Muscle layer of duodenum (tissue), 2 donors: ENCODE measurements around the gene CHKB.

Experiments used
- H3K27ac ChIP-seq: one replicate; pipeline ENCODE4 v1.7.0; 2013; ENCODE audit warnings: mild to moderate bottlenecking, low read length
- H3K27me3 ChIP-seq: one replicate; pipeline ENCODE4 v1.7.0; 2013; ENCODE audit warnings: low read depth, mild to moderate bottlenecking, control low read depth, low read length
- H3K36me3 ChIP-seq, 2 donors: one replicate each; pipeline ENCODE4 v1.7.0; 2013; ENCODE audit warnings: low read length in 2 of 2, control low read depth in 1 of 2, mild to moderate bottlenecking in 1 of 2; ENCODE audit not compliant: insufficient read depth in 2 of 2, control insufficient read depth in 1 of 2
- H3K4me1 ChIP-seq, 2 donors: one replicate each; pipeline ENCODE4 v1.7.0; 2013; ENCODE audit warnings: low read length in 2 of 2, mild to moderate bottlenecking in 2 of 2, control low read depth in 1 of 2, moderate library complexity in 1 of 2; ENCODE audit not compliant: insufficient read depth in 2 of 2, control insufficient read depth in 1 of 2
- H3K4me3 ChIP-seq, 2 donors: one replicate each; pipeline ENCODE4 v1.7.0; 2013; ENCODE audit warnings: low read length in 2 of 2, low read depth in 1 of 2, mild to moderate bottlenecking in 1 of 2
- H3K9me3 ChIP-seq, 2 donors: one replicate each; pipeline ENCODE4 v1.7.0; 2013; ENCODE audit warnings: low read length in 2 of 2, control low read depth in 1 of 2, mild to moderate bottlenecking in 1 of 2; ENCODE audit not compliant: control insufficient read depth in 1 of 2
- donor health status: healthy.

CHKB gene

DNA sequence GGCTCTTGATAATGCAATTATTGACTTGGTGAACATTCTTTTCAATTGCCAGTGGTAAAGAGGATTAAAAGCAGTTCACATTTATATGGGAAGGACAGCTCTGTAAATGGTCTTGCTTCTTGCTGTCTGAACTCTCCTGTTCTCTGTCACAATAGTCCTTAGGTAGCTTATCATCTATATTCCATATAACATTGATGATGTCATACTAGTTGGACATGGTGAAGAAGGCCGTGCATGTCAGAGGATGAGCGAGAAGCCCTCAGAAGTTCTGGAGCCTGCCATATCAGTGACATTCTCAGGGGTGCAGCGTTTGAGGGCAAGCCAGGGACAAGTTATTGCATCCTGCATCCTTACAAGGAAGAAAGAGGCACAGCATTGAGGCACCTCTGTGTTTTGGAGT, 2.6 kb upstream of the CHKB start:
- peaks cover 10 to 11% of the 10 kb centered on the region in 2 donors for H3K4me1 ChIP-seq
- no peaks in the 10 kb centered on the region for H3K9me3 ChIP-seq
- H3K36me3 ChIP-seq, result peaks cover under 1 to 3% of the 10 kb centered on the region in 2 donors
- no peak overlapping the region for H3K27ac ChIP-seq
- no peaks in the 10 kb centered on the region for H3K27me3 ChIP-seq
- no peak overlapping the region for H3K4me3 ChIP-seq

GRCh38 chr22:50584106-50585096, 1.8 kb upstream of the CHKB start:
- Histone ChIP-seq H3K27ac (no peak overlapping the region), H3K27me3 (no peaks in the 10 kb centered on the region), H3K9me3 (no peaks in the 10 kb centered on the region), H3K4me1 (peaks cover 10 to 11% of the 10 kb centered on the region in 2 donors), H3K4me3 (peak overlapping the region in 1 of 2 donors; percentile 83), H3K36me3 (peaks cover 3 to 5% of the 10 kb centered on the region in 2 donors)

DNA sequence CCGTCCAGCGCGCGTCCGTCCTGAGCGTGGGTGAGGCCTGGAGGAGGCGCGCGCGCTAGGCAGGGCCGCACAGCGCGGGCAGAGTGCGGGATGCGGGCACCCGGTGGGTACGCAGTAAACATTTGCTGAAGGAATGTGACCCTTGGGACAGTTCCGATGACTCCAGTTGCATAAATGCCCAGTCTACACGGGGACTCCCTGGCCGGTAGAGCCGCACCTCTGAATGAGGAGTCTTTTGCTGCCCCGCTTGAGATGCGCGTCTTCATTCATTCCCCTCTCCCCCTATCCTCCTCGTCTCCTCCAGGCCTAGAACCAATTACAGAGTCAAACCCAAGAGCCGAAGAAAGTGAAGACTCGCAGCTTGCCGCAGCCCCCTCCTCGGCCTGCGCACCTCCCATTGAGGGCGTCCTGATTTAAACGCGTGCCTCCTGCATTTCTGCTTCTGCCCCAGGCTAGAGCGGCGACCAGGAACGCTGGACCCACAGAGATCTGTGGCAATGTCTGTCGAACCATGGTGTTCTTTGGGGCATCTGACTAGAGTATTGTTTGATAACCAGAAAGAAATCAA, 729 bp upstream of the CHKB start:
- H3K27ac ChIP-seq, result no peak overlapping the region
- peak overlapping the region; percentile 74 to 83 for H3K4me3 ChIP-seq
- H3K9me3 ChIP-seq, result no peaks in the 10 kb centered on the region
- H3K27me3 ChIP-seq, result no peaks in the 10 kb centered on the region
- peaks cover 10 to 20% of the 10 kb centered on the region in 2 donors for H3K4me1 ChIP-seq
- peaks cover 3 to 5% of the 10 kb centered on the region in 2 donors for H3K36me3 ChIP-seq

DNA sequence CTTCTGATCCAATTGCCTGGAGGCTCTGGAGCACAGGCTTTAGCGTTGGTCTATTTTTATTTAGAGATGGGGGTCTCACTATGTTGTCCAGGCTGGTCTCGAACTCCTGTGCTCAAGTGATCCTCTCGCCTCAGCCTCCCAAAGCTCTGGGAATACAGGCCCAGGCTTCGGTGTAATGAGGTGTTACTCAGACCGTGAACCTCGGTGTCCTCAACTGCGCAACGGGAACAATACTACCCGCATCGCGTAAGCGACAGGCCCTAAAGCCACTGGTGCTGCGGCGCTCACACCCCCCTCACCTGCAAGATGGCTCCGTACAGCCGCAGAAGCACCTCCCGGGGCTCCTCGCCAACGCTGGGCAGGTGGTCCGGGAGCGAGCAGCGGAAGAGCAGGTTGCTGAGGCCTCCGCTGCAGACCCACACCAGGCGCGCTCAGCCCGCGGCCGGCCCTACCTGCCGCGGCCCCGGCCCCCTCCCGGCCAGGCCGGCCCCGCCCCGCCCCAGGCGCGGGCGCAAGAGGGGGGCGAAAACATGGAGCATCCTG, 628 bp downstream of the CHKB start:
- peaks cover 3 to 5% of the 10 kb centered on the region in 2 donors for H3K36me3 ChIP-seq
- peak overlapping the region; percentile 70 to 83 for H3K4me3 ChIP-seq
- peaks cover 10 to 27% of the 10 kb centered on the region in 2 donors for H3K4me1 ChIP-seq
- no peaks in the 10 kb centered on the region for H3K9me3 ChIP-seq
- no peaks in the 10 kb centered on the region for H3K27me3 ChIP-seq
- H3K27ac ChIP-seq, result peak overlapping the region; percentile 84

- H3K27me3 ChIP-seq, result no peaks in the 10 kb centered on the region
- no peaks in the 10 kb centered on the region for H3K9me3 ChIP-seq
- peak overlapping the region; percentile 70 to 83 for H3K4me3 ChIP-seq
- peaks cover 10 to 27% of the 10 kb centered on the region in 2 donors for H3K4me1 ChIP-seq
- H3K27ac ChIP-seq, result no peak overlapping the region
- H3K36me3 ChIP-seq, result peaks cover 3 to 5% of the 10 kb centered on the region in 2 donors
These were observed 1.4 kb downstream of the CHKB start for GRCh38 chr22:50581031-50581949.

- Histone ChIP-seq H3K27me3 (no peaks in the 10 kb centered on the region), H3K4me1 (peaks cover 10 to 27% of the 10 kb centered on the region in 2 donors), H3K36me3 (peaks cover 5 to 9% of the 10 kb centered on the region in 2 donors), H3K4me3 (no peak overlapping the region), H3K27ac (no peak overlapping the region), H3K9me3 (no peaks in the 10 kb centered on the region)
These were observed 2.9 kb downstream of the CHKB start for GRCh38 chr22:50579752-50580151.

DNA sequence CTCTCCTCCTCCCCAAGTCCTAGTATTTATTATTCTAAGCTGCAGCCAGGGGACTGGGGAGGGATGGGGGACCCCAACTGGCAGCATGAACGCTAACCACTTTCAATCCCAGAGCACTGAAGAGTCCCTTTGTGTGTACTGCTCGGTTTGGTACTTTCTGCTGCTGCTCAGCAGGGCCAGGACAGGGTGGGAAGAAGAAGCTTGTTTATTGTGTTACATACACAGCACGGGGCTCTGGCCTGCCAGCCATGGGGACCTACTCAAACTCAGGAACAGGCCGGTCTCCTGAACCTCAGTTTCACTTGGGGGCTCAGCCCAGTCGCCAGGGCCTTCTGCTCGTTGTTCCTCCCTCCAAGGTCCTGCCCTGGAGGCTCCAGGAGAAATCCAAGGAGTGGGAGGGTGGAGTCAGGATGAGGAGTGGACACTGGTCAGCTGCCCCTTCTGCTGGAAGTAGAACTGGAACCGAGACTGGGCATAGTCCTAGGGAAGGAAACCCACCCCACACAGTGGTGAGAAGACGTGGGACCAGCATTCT, 3.8 kb downstream of the CHKB start:
- Histone ChIP-seq H3K4me1 (peaks cover 9 to 27% of the 10 kb centered on the region in 2 donors), H3K27ac (no peak overlapping the region), H3K4me3 (peak overlapping the region in 1 of 2 donors; percentile 49), H3K9me3 (no peaks in the 10 kb centered on the region), H3K36me3 (peaks cover 5 to 14% of the 10 kb centered on the region in 2 donors), H3K27me3 (no peaks in the 10 kb centered on the region)

GRCh38 chr22:50577987-50578775, 4.5 kb downstream of the CHKB start, which contains the start of gene CPT1B:
TSS of gene CPT1B (minus strand) at chr22:50578427. CDS start at chr22:50577915, 512 bp downstream.
- peaks cover 4 to 27% of the 10 kb centered on the region in 2 donors for H3K4me1 ChIP-seq
- H3K27me3 ChIP-seq, result no peaks in the 10 kb centered on the region
- H3K9me3 ChIP-seq, result no peaks in the 10 kb centered on the region
- H3K36me3 ChIP-seq, result peaks cover 5 to 17% of the 10 kb centered on the region in 2 donors
- no peak within 1 kb of the TSS for H3K27ac ChIP-seq
- H3K4me3 ChIP-seq, result peak within 1 kb of the TSS in 1 of 2 donors; percentile 49

- Histone ChIP-seq H3K4me3 (no peak overlapping the region), H3K36me3 (peaks cover 5 to 22% of the 10 kb centered on the region in 2 donors), H3K27ac (no peak overlapping the region), H3K27me3 (no peaks in the 10 kb centered on the region), H3K4me1 (peaks cover 4 to 27% of the 10 kb centered on the region in 2 donors), H3K9me3 (no peaks in the 10 kb centered on the region)
These were observed 5.0 kb downstream of the CHKB start for GRCh38 chr22:50577697-50577986.
